HepG2 (cell line): Measurements from ENCODE around the gene RTF1. TPM values are rescaled to one million over a fixed set of nuclear protein-coding genes. Genes with fewer than 3 reads are reported as not detected.

Experiments used
- ATAC-seq: fragments of 200-7000 bp; cut with Tn5 transposase; 3 replicates; pipeline ENCODE4 v1.9.1; 2020; ENCODE audit warnings: mild to moderate bottlenecking, moderate library complexity
- BruUV-seq: library from RNA; stranded (reverse); fragments of 400-500 nt; replicated peaks from 2 replicates; lab custom pipeline; 2021; lab: Mats Ljungman, UMichigan
- CTCF ChIA-PET: fragments of 300-600 bp; formaldehyde crosslinking; extraction: SDS; loops from one replicate; lab custom pipeline; 2021; ENCODE audit warnings: low total read pairs, inconsistent platforms, low intra/inter-chr PET ratio; lab: Yijun Ruan, JAX
- POLR2A ChIA-PET: fragments of 350-600 bp; sonication (Branson Sonifier 250); formaldehyde crosslinking; loops from one replicate; lab custom pipeline; 2020; ENCODE audit warnings: antibody characterized with exemption, inconsistent platforms; lab: Yijun Ruan, JAX
- DNase-seq: peaks from one replicate; pipeline ENCODE4 v3.0.0-alpha.2; 2015; ENCODE audit warnings: low spot score
- FAIRE-seq: peaks from 3 replicates; lab custom pipeline; 2011; peaks lifted over from hg19 to GRCh38; lab: Jason Lieb, UNC
- H2AFZ ChIP-seq: one replicate; pipeline ENCODE4 v1.6.1; 2011; ENCODE audit warnings: low read length, inconsistent platforms
- H3K27ac ChIP-seq: fragments of 300-600 bp; 3 replicates; pipeline ENCODE4 v1.8.0; 2011; ENCODE audit warnings: mixed run types, mild to moderate bottlenecking, mixed read lengths, low read length, inconsistent platforms; ENCODE audit not compliant: insufficient read depth; ENCODE audit errors: extremely low read length
- H3K27me3 ChIP-seq, 2 experiments: fragments of 200-600 bp in 1 of 2; 2 replicates in 1 of 2; 3 replicates in 1 of 2; pipeline versions ENCODE4 v1.6.0 to v1.8.0; 2011; ENCODE audit warnings: low read length in 2 of 2, mild to moderate bottlenecking in 2 of 2, moderate library complexity in 2 of 2, inconsistent platforms in 1 of 2; ENCODE audit not compliant: insufficient read depth in 2 of 2, control insufficient read depth in 1 of 2
- H3K36me3 ChIP-seq, 2 experiments: fragments of 200-600 bp in 1 of 2; replicated peaks in 1 of 2; 2 replicates in 1 of 2; 3 replicates in 1 of 2; pipeline versions ENCODE4 v1.5.1 to v1.8.0; 2011; ENCODE audit warnings: low read length in 2 of 2, inconsistent platforms in 1 of 2; ENCODE audit not compliant: insufficient read depth in 2 of 2, control insufficient read depth in 1 of 2
- H3K4me1 ChIP-seq: 2 replicates; pipeline ENCODE4 v1.5.1; 2012; ENCODE audit warnings: low read length, inconsistent platforms; ENCODE audit not compliant: insufficient read depth
- H3K4me2 ChIP-seq: 2 replicates; pipeline ENCODE4 v1.6.0; 2011; ENCODE audit warnings: low read depth, low read length, inconsistent platforms
- H3K4me3 ChIP-seq, 3 experiments: fragments of 200-600 bp in 1 of 3; sonication (generic), shearing (Covaris generic) in 1 of 3; replicated peaks in 1 of 3; 2 replicates each; pipeline ENCODE4 v1.5.1; 2011 to 2016; ENCODE audit warnings: low read length in 3 of 3, inconsistent platforms in 2 of 3, low read depth in 2 of 3, mild to moderate bottlenecking in 2 of 3, control low read depth in 1 of 3, mixed read lengths in 1 of 3; ENCODE audit not compliant: insufficient read depth in 1 of 3
- H3K79me2 ChIP-seq: one replicate; pipeline ENCODE4 v1.6.1; 2011; ENCODE audit warnings: low read length, inconsistent platforms; ENCODE audit not compliant: insufficient read depth
- H3K9ac ChIP-seq: 2 replicates; pipeline ENCODE4 v1.6.0; 2011; ENCODE audit warnings: mild to moderate bottlenecking, low read depth, low read length, inconsistent platforms; ENCODE audit not compliant: insufficient read depth
- H3K9me3 ChIP-seq: 2 replicates; pipeline ENCODE4 v1.5.1; 2012; ENCODE audit warnings: mild to moderate bottlenecking, low read length
- H4K20me1 ChIP-seq: 2 replicates; pipeline ENCODE4 v1.6.0; 2011; ENCODE audit warnings: inconsistent platforms, mild to moderate bottlenecking, low read length, moderate library complexity; ENCODE audit not compliant: insufficient read depth
- ADNP ChIP-seq: sonication (generic); formaldehyde crosslinking; IDR thresholded peaks from 2 replicates; pipeline ENCODE4 v1.4.0; 2020; ENCODE audit warnings: missing genetic modification reagents
- CBX2 ChIP-seq, 2 experiments: fragments of 200-600 bp in 1 of 2; sonication (generic); formaldehyde crosslinking in 1 of 2; IDR thresholded peaks; 2 replicates each; pipeline versions ENCODE4 v1.7.0 to v1.8.1; 2018 to 2022; ENCODE audit warnings: low read depth in 2 of 2, low read length in 1 of 2, mild to moderate bottlenecking in 1 of 2, missing genetic modification reagents in 1 of 2
- KLF16 ChIP-seq, 2 experiments: sonication (generic) in 1 of 2; formaldehyde crosslinking in 1 of 2; IDR thresholded peaks; 2 replicates each; pipeline versions ENCODE4 v1.6.1 to v1.8.0; 2016 to 2023; ENCODE audit warnings: missing genetic modification reagents in 2 of 2, missing compliant biosample characterization in 1 of 2
- RERE ChIP-seq: IDR thresholded peaks from 2 replicates; pipeline ENCODE4 v1.6.1; 2016; ENCODE audit warnings: low read depth, missing genetic modification reagents, missing compliant biosample characterization
- TOE1 ChIP-seq: sonication (generic); formaldehyde crosslinking; IDR thresholded peaks from 2 replicates; pipeline ENCODE4 v1.4.0; 2020; ENCODE audit warnings: mild to moderate bottlenecking, missing genetic modification reagents
- ZFP36 ChIP-seq: fragments of 150-350 bp; IDR thresholded peaks from 2 replicates; pipeline ENCODE4 v1.6.1; 2018; ENCODE audit warnings: borderline replicate concordance, low read length, low read depth; ENCODE audit not compliant: partially characterized antibody
- ZFP37 ChIP-seq: sonication (generic); formaldehyde crosslinking; IDR thresholded peaks from 2 replicates; pipeline ENCODE4 v1.4.0; 2020; ENCODE audit warnings: missing genetic modification reagents, borderline replicate concordance
- ZNF263 ChIP-seq: sonication (generic); formaldehyde crosslinking; IDR thresholded peaks from 2 replicates; pipeline ENCODE4 v1.4.0; 2020; ENCODE audit warnings: missing genetic modification reagents
- WGBS: methylation state at CpG from one replicate; pipeline ENCODE4 v1.1.6; 2017; ENCODE audit warnings: low lambda C conversion rate; 5-methylcytosine and 5-hydroxymethylcytosine counted together
- in situ Hi-C: cut with HindIII; loops from 2 replicates; pipeline ENCODE4 v1.10.0; 2017; ENCODE audit warnings: low pct_unique_long_range_greater_than_20kb; ENCODE audit not compliant: extremely low pct_ligation_motif_present
- intact Hi-C: fragments of 100-400 bp; cut with micrococcal nuclease; formaldehyde crosslinking; loops from one replicate; pipeline ENCODE4 v1.10.0; 2022; ENCODE audit not compliant: unreplicated experiment
- polyA plus RNA-seq, 8 experiments: library from polyadenylated mRNA; depleted of rRNA in 3 of 8; stranded (reverse) in 7 of 8; unstranded in 1 of 8; fragments of >200 nt; fragmentation: Illumina TruSeq in 4 of 8; extraction: Trizol in 4 of 8; gene quantifications; 2 replicates each; pipeline versions ENCODE4 v1.2.1 to v1.2.3, GENCODE V29; 2011 to 2016; ENCODE audit warnings: low read depth in 4 of 8, missing spikeins in 1 of 8, mixed read lengths in 1 of 8; ENCODE audit not compliant: insufficient read depth in 1 of 8
- total RNA-seq, 5 experiments: library from RNA; depleted of rRNA; stranded (reverse); fragments of >200 nt; fragmentation: Illumina TruSeq; extraction: Trizol; gene quantifications; 2 replicates each; pipeline ENCODE4 v1.2.3, GENCODE V29; 2016; ENCODE audit warnings: low read depth in 1 of 5
- TF ChIP-seq, protein P1 (sequence below): sonication (generic); formaldehyde crosslinking; IDR thresholded peaks from 2 replicates; pipeline ENCODE4 v1.4.0; 2020; ENCODE audit warnings: missing genetic modification reagents

Gene RTF1
- total and polyA plus RNA-seq, 2 of the 13 experiments (the other 11 are each of a cell fraction or from before 2014, with no cell fraction given): 13.9 to 17.9 TPM

GRCh38 chr15:41437448-41437847 lies 20.6 kb downstream of the RTF1 start:
- ChIA-PET CTCF (no interaction called here), POLR2A (no interaction called here)
- BruUV-seq: no TSS peak
- Histone ChIP-seq H2AFZ (no peak overlapping the region), H3K9me3 (no peaks in the 10 kb centered on the region), H3K27ac (no peak overlapping the region), H3K9ac (no peak overlapping the region), H3K4me2 (no peak overlapping the region), H3K4me1 (no peaks in the 10 kb centered on the region), H3K79me2 (peaks cover 7% of the 10 kb centered on the region), H3K36me3 (peaks cover 9 to 29% of the 10 kb centered on the region in 2 experiments), H3K27me3 (no peaks in the 10 kb centered on the region), H4K20me1 (no peaks in the 10 kb centered on the region), H3K4me3 (no peak overlapping the region)
- DNase-seq (no peak), FAIRE-seq (no peak), ATAC-seq (no peak)
- intact Hi-C loops: no loop called here
- in situ Hi-C loops: no loop called here
- over 99% methylated on average over 4 of the region's 4 CpGs for WGBS
- no peak for TF ChIP-seq KLF16 (CRISPR knock-in tag; IDR thresholded peaks at IDR 0.05)
- no peak for TF ChIP-seq ADNP (CRISPR knock-in tag)
- no peak for TF ChIP-seq ZFP37 (CRISPR knock-in tag)
- TF ChIP-seq, protein P1, sequence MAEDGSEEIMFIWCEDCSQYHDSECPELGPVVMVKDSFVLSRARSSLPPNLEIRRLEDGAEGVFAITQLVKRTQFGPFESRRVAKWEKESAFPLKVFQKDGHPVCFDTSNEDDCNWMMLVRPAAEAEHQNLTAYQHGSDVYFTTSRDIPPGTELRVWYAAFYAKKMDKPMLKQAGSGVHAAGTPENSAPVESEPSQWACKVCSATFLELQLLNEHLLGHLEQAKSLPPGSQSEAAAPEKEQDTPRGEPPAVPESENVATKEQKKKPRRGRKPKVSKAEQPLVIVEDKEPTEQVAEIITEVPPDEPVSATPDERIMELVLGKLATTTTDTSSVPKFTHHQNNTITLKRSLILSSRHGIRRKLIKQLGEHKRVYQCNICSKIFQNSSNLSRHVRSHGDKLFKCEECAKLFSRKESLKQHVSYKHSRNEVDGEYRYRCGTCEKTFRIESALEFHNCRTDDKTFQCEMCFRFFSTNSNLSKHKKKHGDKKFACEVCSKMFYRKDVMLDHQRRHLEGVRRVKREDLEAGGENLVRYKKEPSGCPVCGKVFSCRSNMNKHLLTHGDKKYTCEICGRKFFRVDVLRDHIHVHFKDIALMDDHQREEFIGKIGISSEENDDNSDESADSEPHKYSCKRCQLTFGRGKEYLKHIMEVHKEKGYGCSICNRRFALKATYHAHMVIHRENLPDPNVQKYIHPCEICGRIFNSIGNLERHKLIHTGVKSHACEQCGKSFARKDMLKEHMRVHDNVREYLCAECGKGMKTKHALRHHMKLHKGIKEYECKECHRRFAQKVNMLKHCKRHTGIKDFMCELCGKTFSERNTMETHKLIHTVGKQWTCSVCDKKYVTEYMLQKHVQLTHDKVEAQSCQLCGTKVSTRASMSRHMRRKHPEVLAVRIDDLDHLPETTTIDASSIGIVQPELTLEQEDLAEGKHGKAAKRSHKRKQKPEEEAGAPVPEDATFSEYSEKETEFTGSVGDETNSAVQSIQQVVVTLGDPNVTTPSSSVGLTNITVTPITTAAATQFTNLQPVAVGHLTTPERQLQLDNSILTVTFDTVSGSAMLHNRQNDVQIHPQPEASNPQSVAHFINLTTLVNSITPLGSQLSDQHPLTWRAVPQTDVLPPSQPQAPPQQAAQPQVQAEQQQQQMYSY: no peak
- no peak for TF ChIP-seq ZNF263
- no peak for TF ChIP-seq RERE (CRISPR knock-in tag)
- TF ChIP-seq TOE1 (CRISPR knock-in tag): no peak
- TF ChIP-seq CBX2 (IDR thresholded peaks at IDR 0.05; ENCODE audit: low read depth, low read length): no peak
- no peak for TF ChIP-seq CBX2 (CRISPR knock-in tag; IDR thresholded peaks at IDR 0.05; ENCODE audit: low read depth)
- TF ChIP-seq ZFP36: no peak
